CD4-positive, alpha-beta memory T cell (primary cell): ENCODE results near the gene SEMG2. TPM values are rescaled to one million over a fixed set of nuclear protein-coding genes. Genes with fewer than 3 reads are reported as not detected.

Experiments
- CTCF ChIA-PET: fragments of 350-600 bp; sonication (Branson Sonifier 250); formaldehyde crosslinking; loops from one replicate; lab custom pipeline; 2021; ENCODE audit warnings: inconsistent platforms; ENCODE audit not compliant: partially characterized antibody; lab: Charles Lee
- POLR2A ChIA-PET: fragments of 350-600 bp; sonication (Branson Sonifier 250); formaldehyde crosslinking; loops from one replicate; lab custom pipeline; 2021; ENCODE audit not compliant: partially characterized antibody; lab: Charles Lee
- DNase-seq, 5 donors: peaks; one replicate each; pipeline versions ENCODE4 v3.0.0 to v3.0.0-alpha.2; 2020 to 2022; ENCODE audit warnings: mixed read lengths in 1 of 5
- H3K27ac ChIP-seq: one replicate; pipeline ENCODE4 v1.7.0; 2013; ENCODE audit warnings: low read depth, low read length
- H3K27me3 ChIP-seq: 2 replicates; pipeline ENCODE4 v1.7.0; 2013; ENCODE audit warnings: mild to moderate bottlenecking, low read length, moderate library complexity; ENCODE audit not compliant: insufficient read depth
- H3K36me3 ChIP-seq: 2 replicates; pipeline ENCODE4 v1.7.0; 2013; ENCODE audit warnings: mild to moderate bottlenecking, low read length, moderate library complexity; ENCODE audit not compliant: insufficient read depth
- H3K4me1 ChIP-seq: 2 replicates; pipeline ENCODE4 v1.7.0; 2013; ENCODE audit warnings: mild to moderate bottlenecking, low read length, moderate library complexity; ENCODE audit not compliant: insufficient read depth
- H3K4me3 ChIP-seq, 2 donors: one replicate each; pipeline ENCODE4 v1.7.0; 2013; ENCODE audit warnings: low read length in 2 of 2, mild to moderate bottlenecking in 1 of 2
- H3K9me3 ChIP-seq, 2 donors: one replicate each; pipeline ENCODE4 v1.7.0; 2013; ENCODE audit warnings: low read length in 2 of 2, control low read depth in 1 of 2; ENCODE audit not compliant: control insufficient read depth in 1 of 2
- H3K27ac Mint-ChIP-seq, 7 donors: one replicate each; pipeline ENCODE4 v1.8.0; 2020 to 2021; ENCODE audit warnings: mixed read lengths in 7 of 7, mild to moderate bottlenecking in 6 of 7, inconsistent platforms in 3 of 7, moderate library complexity in 3 of 7
- H3K27me3 Mint-ChIP-seq, 2 donors: one replicate each; pipeline ENCODE4 v1.8.0; 2020 to 2021; ENCODE audit warnings: mixed read lengths in 2 of 2
- H3K36me3 Mint-ChIP-seq, 2 donors: one replicate each; pipeline ENCODE4 v1.8.0; 2020 to 2021; ENCODE audit warnings: mixed read lengths in 2 of 2, inconsistent platforms in 1 of 2, mild to moderate bottlenecking in 1 of 2
- H3K4me1 Mint-ChIP-seq, 4 donors: one replicate each; pipeline ENCODE4 v1.8.0; 2020 to 2021; ENCODE audit warnings: mixed read lengths in 4 of 4, mild to moderate bottlenecking in 1 of 4
- H3K4me3 Mint-ChIP-seq, 8 donors: one replicate each; pipeline ENCODE4 v1.8.0; 2020 to 2021; ENCODE audit warnings: mixed read lengths in 8 of 8, mild to moderate bottlenecking in 7 of 8, moderate library complexity in 6 of 8, inconsistent platforms in 3 of 8
- H3K9me3 Mint-ChIP-seq, 8 donors: one replicate each; pipeline ENCODE4 v1.8.0; 2020 to 2021; ENCODE audit warnings: mixed read lengths in 8 of 8, mild to moderate bottlenecking in 5 of 8, inconsistent platforms in 3 of 8, moderate library complexity in 1 of 8
- intact Hi-C: fragments of 100-400 bp; cut with micrococcal nuclease; formaldehyde crosslinking; loops from one replicate; pipeline ENCODE4 v1.15.1; 2023
- polyA plus RNA-seq, 2 donors: library from polyadenylated mRNA; unstranded; fragments of 300-500 nt; fragmentation: Illumina TruSeq; gene quantifications; one replicate each; pipeline ENCODE4 v1.2.3, GENCODE V29; 2021
- total RNA-seq, 2 experiments: library from RNA; stranded (reverse); gene quantifications; one replicate each; pipeline ENCODE4 v1.2.3, GENCODE V29; 2021

Gene SEMG2
- total and polyA plus RNA-seq, 4 experiments from 2014 or later, result not detected

DNA sequence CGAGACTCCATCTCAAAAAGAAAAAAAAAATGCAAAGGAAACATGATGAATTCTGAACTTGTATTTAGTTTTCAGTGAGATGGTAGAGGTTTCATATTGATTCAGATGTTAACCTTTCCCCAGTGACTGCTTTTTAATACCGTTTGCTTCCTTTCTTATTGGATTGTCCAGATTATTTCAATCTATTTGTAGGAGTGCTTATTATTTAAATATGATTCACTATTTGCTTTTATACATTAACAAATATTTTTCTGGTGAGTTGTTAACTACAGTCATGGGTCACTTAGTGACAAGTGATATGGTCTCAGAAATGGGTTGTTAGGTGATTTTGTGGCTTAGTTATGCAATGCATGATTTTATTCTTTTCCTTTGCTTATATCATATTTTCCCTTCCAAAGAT, 38.1 kb upstream of the SEMG2 start:
- intact Hi-C loops, result no loop called here
- H3K4me1 ChIP-seq, result no peaks in the 10 kb centered on the region
- Mint-ChIP-seq H3K4me3 (no peak overlapping the region), H3K9me3 (no peaks in the 10 kb centered on the region), H3K27me3 (peaks cover 3 to 8% of the 10 kb centered on the region in 2 donors), H3K27ac (no peak overlapping the region), H3K4me1 (no peaks in the 10 kb centered on the region), H3K36me3 (no peaks in the 10 kb centered on the region)
- POLR2A ChIA-PET, result no interaction called here
- CTCF ChIA-PET, result no interaction called here
- DNase-seq, result no peak
- H3K4me3 ChIP-seq, result no peak overlapping the region
- H3K36me3 ChIP-seq, result no peaks in the 10 kb centered on the region
- no peak overlapping the region for H3K27ac ChIP-seq
- H3K27me3 ChIP-seq, result no peaks in the 10 kb centered on the region
- no peaks in the 10 kb centered on the region for H3K9me3 ChIP-seq

DNA sequence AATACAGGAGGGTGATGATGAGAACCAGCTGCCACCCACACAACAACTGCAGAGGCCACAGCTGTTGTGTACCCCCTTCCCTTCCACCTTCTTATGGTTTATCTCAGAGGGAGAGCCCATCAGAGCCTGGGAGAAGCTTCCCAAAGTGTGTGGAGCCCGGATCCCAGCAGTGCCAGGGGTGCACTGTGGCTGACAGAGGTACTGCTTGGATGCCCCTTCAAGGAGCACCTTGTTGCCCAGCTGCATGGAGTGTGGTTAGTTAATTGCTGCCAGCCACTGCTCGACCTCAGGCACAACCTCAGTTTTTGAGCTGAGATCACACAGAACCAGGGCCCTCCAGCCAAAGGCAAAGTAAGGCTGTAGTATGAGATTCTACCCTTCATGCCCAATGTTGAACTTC, 33.5 kb upstream of the SEMG2 start:
- H3K4me3 ChIP-seq, result no peak overlapping the region
- POLR2A ChIA-PET, result interaction anchor here (0.6 kb wide), 1 partner anchor 22 kb away, joined by 3 read pairs; no protein-coding TSS in a partner anchor
- H3K4me1 ChIP-seq, result no peaks in the 10 kb centered on the region
- Mint-ChIP-seq H3K9me3 (no peaks in the 10 kb centered on the region), H3K36me3 (no peaks in the 10 kb centered on the region), H3K4me1 (no peaks in the 10 kb centered on the region), H3K27me3 (peaks cover 5 to 6% of the 10 kb centered on the region in 2 donors), H3K4me3 (no peak overlapping the region), H3K27ac (no peak overlapping the region)
- no peak overlapping the region for H3K27ac ChIP-seq
- H3K36me3 ChIP-seq, result no peaks in the 10 kb centered on the region
- H3K27me3 ChIP-seq, result no peaks in the 10 kb centered on the region
- no peaks in the 10 kb centered on the region for H3K9me3 ChIP-seq
- CTCF ChIA-PET, result no interaction called here
- intact Hi-C loops, result no loop called here
- no peak for DNase-seq

DNA sequence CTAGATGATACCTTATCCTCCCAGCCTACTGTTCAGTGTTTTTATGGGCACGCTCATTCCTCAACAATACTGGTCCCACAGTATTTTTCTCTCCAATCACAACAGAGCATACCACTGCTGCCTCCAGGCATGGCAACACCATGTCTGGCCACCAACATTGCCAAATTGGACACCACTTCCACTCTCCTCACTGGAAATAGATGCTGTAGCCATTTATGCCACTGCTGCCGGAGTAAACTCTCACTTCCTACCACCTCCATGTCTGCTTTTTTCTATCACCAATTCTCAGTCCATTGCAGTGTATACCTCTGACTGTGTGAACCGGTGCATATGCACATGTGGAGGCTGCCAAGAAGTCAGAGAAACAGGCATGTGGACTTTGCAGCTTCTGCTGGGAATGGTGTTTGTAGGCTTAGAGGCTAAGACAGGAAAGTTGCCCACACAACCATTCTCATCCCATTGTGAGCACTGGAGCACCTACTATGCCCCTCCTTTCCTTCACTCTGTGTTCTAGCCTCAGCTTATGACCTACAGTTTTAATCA, 32.0 kb upstream of the SEMG2 start:
- no peaks in the 10 kb centered on the region for H3K36me3 Mint-ChIP-seq
- H3K9me3 Mint-ChIP-seq, result no peaks in the 10 kb centered on the region
- Histone ChIP-seq H3K4me1 (no peaks in the 10 kb centered on the region), H3K9me3 (no peaks in the 10 kb centered on the region), H3K27me3 (no peaks in the 10 kb centered on the region), H3K27ac (no peak overlapping the region), H3K4me3 (no peak overlapping the region), H3K36me3 (no peaks in the 10 kb centered on the region)
- ChIA-PET CTCF (no interaction called here), POLR2A (no interaction called here)
- intact Hi-C loops, result no loop called here
- no peak for DNase-seq
- no peak overlapping the region for H3K27ac Mint-ChIP-seq
- H3K27me3 Mint-ChIP-seq, result peaks cover 6% of the 10 kb centered on the region in 2 donors
- H3K4me3 Mint-ChIP-seq, result no peak overlapping the region
- H3K4me1 Mint-ChIP-seq, result no peaks in the 10 kb centered on the region

DNA sequence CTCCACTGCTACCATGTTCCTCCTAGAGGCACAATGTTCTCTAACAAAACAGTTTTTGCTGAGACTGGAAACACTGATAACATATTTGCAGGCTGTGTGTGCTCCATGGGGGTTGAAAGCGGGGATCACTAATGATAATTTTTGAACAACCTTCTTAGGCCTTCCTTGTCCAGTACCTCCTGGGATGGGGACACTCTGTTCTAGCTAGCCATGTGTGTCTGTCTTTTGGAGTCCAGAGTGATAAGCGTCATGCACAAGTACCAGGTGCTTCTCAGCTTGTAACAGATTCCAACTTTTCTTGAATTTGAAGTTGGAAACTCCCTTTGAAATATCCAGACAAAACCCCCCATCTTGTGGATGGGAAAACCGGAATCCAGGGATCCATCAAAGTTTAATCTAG, 31.3 kb upstream of the SEMG2 start:
- no peak overlapping the region for H3K27ac Mint-ChIP-seq
- peaks cover 4 to 7% of the 10 kb centered on the region in 2 donors for H3K27me3 Mint-ChIP-seq
- H3K4me3 Mint-ChIP-seq, result no peak overlapping the region
- Histone ChIP-seq H3K4me1 (no peaks in the 10 kb centered on the region), H3K27me3 (no peaks in the 10 kb centered on the region), H3K36me3 (no peaks in the 10 kb centered on the region), H3K27ac (no peak overlapping the region), H3K9me3 (no peaks in the 10 kb centered on the region), H3K4me3 (no peak overlapping the region)
- no peaks in the 10 kb centered on the region for H3K4me1 Mint-ChIP-seq
- ChIA-PET CTCF (no interaction called here), POLR2A (no interaction called here)
- no peaks in the 10 kb centered on the region for H3K36me3 Mint-ChIP-seq
- H3K9me3 Mint-ChIP-seq, result peaks cover 0 to 2% (median 0%) of the 10 kb centered on the region in 8 donors
- DNase-seq, result no peak
- intact Hi-C loops, result no loop called here

- Histone ChIP-seq H3K27ac (no peak overlapping the region), H3K36me3 (no peaks in the 10 kb centered on the region), H3K27me3 (no peaks in the 10 kb centered on the region), H3K4me3 (no peak overlapping the region), H3K4me1 (no peaks in the 10 kb centered on the region), H3K9me3 (no peaks in the 10 kb centered on the region)
- ChIA-PET POLR2A (no interaction called here), CTCF (no interaction called here)
- H3K27me3 Mint-ChIP-seq, result peaks cover 6 to 9% of the 10 kb centered on the region in 2 donors
- no peaks in the 10 kb centered on the region for H3K36me3 Mint-ChIP-seq
- H3K27ac Mint-ChIP-seq, result no peak overlapping the region
- H3K9me3 Mint-ChIP-seq, result peaks cover 0 to 7% (median 0%) of the 10 kb centered on the region in 8 donors
- no peak overlapping the region for H3K4me3 Mint-ChIP-seq
- intact Hi-C loops, result no loop called here
- H3K4me1 Mint-ChIP-seq, result no peaks in the 10 kb centered on the region
- DNase-seq, result no peak
These were observed 29.2 kb upstream of the SEMG2 start for GRCh38 chr20:45191926-45192325.

DNA sequence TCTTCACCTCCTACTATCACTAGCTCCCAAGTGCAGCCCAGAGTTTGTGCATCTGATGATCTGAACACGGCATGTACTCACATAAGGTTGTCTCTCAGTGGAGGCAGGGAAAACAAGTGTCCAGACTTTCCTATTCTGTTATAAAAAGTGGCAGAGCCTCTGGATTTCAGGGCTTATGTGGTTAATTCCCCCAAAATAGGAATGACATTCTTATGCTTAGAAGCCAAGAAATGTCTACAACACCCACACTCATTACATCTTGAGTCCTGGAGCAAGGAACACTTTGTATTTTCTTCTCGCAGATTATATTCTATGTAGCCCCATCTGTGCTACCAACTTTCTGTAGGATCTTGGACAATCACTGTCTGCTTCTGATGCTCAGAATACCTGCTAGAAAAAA, 27.8 kb upstream of the SEMG2 start:
- ChIA-PET POLR2A (no interaction called here), CTCF (interaction anchor here (1.1 kb wide), 1 partner anchor 101 kb away, joined by 3 read pairs; no protein-coding TSS in a partner anchor)
- Mint-ChIP-seq H3K4me3 (no peak overlapping the region), H3K9me3 (peaks cover 0 to 7% (median 0%) of the 10 kb centered on the region in 8 donors), H3K4me1 (no peaks in the 10 kb centered on the region), H3K36me3 (no peaks in the 10 kb centered on the region), H3K27ac (no peak overlapping the region), H3K27me3 (peaks cover 12% of the 10 kb centered on the region in 2 donors)
- no peaks in the 10 kb centered on the region for H3K27me3 ChIP-seq
- no peak overlapping the region for H3K4me3 ChIP-seq
- intact Hi-C loops, result no loop called here
- H3K9me3 ChIP-seq, result no peaks in the 10 kb centered on the region
- no peak for DNase-seq
- H3K4me1 ChIP-seq, result no peaks in the 10 kb centered on the region
- no peaks in the 10 kb centered on the region for H3K36me3 ChIP-seq
- H3K27ac ChIP-seq, result no peak overlapping the region

DNA sequence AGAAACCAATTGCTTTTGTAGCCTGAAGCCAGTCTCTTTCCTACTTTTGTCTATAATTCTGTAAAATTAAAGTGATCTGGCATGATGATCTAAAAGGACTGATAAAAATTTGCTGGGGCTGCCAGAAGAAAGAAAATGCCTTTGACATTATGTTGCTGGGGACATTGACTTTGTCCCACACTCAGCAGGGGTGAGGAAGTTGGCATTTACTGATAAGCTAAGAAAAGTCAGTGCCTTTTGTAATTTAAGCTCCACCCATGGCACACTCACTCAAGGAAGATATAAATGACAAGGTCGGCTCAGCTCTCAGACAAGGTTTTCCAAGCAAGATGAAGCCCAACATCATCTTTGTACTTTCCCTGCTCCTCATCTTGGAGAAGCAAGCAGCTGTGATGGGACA, 14.4 kb upstream of the SEMG2 start, which contains the start of gene SEMG1:
Gene SEMG1, plus strand, starts transcription at position 309 of the 400 bp plus-strand sequence. Its CDS starts 21 bp downstream, at position 330.
- no peak within 1 kb of the TSS for H3K27ac ChIP-seq
- CTCF ChIA-PET, result no interaction called here
- POLR2A ChIA-PET, result no interaction called here
- no peak for DNase-seq
- peaks cover 8% of the 10 kb centered on the region for H3K27me3 ChIP-seq
- H3K27me3 Mint-ChIP-seq, result peaks cover 29 to 32% of the 10 kb centered on the region in 2 donors
- no peaks in the 10 kb centered on the region for H3K4me1 Mint-ChIP-seq
- H3K9me3 ChIP-seq, result no peaks in the 10 kb centered on the region
- peaks cover 2 to 12% (median 9%) of the 10 kb centered on the region in 8 donors for H3K9me3 Mint-ChIP-seq
- no peak within 1 kb of the TSS for H3K27ac Mint-ChIP-seq
- no peaks in the 10 kb centered on the region for H3K36me3 ChIP-seq
- no peak within 1 kb of the TSS for H3K4me3 ChIP-seq
- H3K4me1 ChIP-seq, result no peaks in the 10 kb centered on the region
- H3K36me3 Mint-ChIP-seq, result no peaks in the 10 kb centered on the region
- intact Hi-C loops, result no loop called here
- no peak within 1 kb of the TSS for H3K4me3 Mint-ChIP-seq
